PFSK-1 (cell line): ENCODE data around the gene PLCD1.

ENCODE experiments used
- FOXP2 ChIP-seq: optimal IDR thresholded peaks from 2 replicates; pipeline ENCODE3; 2011; ENCODE audit warnings: borderline replicate concordance, control low read depth, inconsistent platforms; ENCODE audit not compliant: insufficient read depth; ENCODE audit errors: extremely low read length, extremely low read depth
- POLR2AphosphoS5 ChIP-seq: IDR thresholded peaks from 2 replicates; pipeline ENCODE4 v1.6.1; 2012; ENCODE audit warnings: low read depth, mild to moderate bottlenecking, control low read depth, low read length, moderate library complexity
- SIN3A ChIP-seq: IDR thresholded peaks from 2 replicates; pipeline ENCODE4 v1.6.1; 2012; ENCODE audit warnings: mild to moderate bottlenecking, low read length, moderate library complexity, borderline replicate concordance; ENCODE audit not compliant: insufficient read depth
- TAF1 ChIP-seq: IDR thresholded peaks from 2 replicates; pipeline ENCODE4 v1.6.1; 2012; ENCODE audit warnings: low read length, control low read depth, borderline replicate concordance; ENCODE audit not compliant: insufficient read depth
- TF ChIP-seq, protein P1 (sequence below), 2 experiments: IDR thresholded peaks; 2 replicates each; pipeline versions ENCODE4 v1.6.1 to v1.8.0; 2011 to 2012; ENCODE audit warnings: low read depth in 2 of 2, low read length in 2 of 2, control low read depth in 1 of 2, inconsistent platforms in 1 of 2, mild to moderate bottlenecking in 1 of 2, moderate library complexity in 1 of 2; ENCODE audit not compliant: insufficient read depth in 1 of 2

Gene PLCD1

GRCh38 chr3:38006445-38006995, 22.9 kb downstream of the PLCD1 start:
- no peak for TF ChIP-seq POLR2AphosphoS5
- TF ChIP-seq, protein P1, sequence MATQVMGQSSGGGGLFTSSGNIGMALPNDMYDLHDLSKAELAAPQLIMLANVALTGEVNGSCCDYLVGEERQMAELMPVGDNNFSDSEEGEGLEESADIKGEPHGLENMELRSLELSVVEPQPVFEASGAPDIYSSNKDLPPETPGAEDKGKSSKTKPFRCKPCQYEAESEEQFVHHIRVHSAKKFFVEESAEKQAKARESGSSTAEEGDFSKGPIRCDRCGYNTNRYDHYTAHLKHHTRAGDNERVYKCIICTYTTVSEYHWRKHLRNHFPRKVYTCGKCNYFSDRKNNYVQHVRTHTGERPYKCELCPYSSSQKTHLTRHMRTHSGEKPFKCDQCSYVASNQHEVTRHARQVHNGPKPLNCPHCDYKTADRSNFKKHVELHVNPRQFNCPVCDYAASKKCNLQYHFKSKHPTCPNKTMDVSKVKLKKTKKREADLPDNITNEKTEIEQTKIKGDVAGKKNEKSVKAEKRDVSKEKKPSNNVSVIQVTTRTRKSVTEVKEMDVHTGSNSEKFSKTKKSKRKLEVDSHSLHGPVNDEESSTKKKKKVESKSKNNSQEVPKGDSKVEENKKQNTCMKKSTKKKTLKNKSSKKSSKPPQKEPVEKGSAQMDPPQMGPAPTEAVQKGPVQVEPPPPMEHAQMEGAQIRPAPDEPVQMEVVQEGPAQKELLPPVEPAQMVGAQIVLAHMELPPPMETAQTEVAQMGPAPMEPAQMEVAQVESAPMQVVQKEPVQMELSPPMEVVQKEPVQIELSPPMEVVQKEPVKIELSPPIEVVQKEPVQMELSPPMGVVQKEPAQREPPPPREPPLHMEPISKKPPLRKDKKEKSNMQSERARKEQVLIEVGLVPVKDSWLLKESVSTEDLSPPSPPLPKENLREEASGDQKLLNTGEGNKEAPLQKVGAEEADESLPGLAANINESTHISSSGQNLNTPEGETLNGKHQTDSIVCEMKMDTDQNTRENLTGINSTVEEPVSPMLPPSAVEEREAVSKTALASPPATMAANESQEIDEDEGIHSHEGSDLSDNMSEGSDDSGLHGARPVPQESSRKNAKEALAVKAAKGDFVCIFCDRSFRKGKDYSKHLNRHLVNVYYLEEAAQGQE (IDR thresholded peaks at IDR 0.05; ENCODE audit: insufficient read depth in 1 of 2, low read depth in 2 of 2, low read length in 2 of 2): no peak
- TF ChIP-seq SIN3A: no peak
- TF ChIP-seq TAF1: no peak
- TF ChIP-seq FOXP2: no peak

DNA sequence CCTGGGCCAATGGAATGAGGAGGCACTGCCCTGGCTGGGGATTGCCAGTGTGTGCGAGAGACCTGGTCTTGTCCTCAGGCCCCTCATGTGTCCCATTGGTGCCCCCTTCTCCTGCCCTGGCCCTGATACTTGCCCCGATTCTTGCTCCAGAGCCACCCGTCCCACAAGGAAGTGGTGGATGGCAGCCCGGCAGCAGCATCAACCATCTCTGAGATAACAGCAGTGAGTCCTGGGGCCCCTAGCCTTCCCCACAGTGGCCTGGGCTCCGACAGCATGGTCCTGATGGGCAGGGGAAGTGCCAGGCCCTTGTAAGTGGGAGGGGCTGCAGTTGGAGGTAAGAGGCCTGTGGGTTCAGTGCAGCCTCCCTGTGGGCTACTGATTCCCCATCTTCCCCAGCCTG, 23.4 kb downstream of the PLCD1 start:
- TF ChIP-seq, protein P1 (IDR thresholded peaks at IDR 0.05; ENCODE audit: insufficient read depth in 1 of 2, low read depth in 2 of 2, low read length in 2 of 2): no peak
- no peak for TF ChIP-seq TAF1
- no peak for TF ChIP-seq POLR2AphosphoS5
- no peak for TF ChIP-seq FOXP2
- no peak for TF ChIP-seq SIN3A

- TF ChIP-seq, protein P1 (IDR thresholded peaks at IDR 0.05; ENCODE audit: insufficient read depth in 1 of 2, low read depth in 2 of 2, low read length in 2 of 2): no peak
- TF ChIP-seq TAF1 (no peak), POLR2AphosphoS5 (no peak), FOXP2 (no peak), SIN3A (no peak)
Observed at GRCh38 chr3:38005076-38006020, 24.1 kb downstream of the PLCD1 start.

GRCh38 chr3:38004415-38005075, 24.9 kb downstream of the PLCD1 start:
- TF ChIP-seq TAF1 (no peak), SIN3A (no peak), POLR2AphosphoS5 (no peak), FOXP2 (no peak)
- TF ChIP-seq, protein P1 (IDR thresholded peaks at IDR 0.05; ENCODE audit: insufficient read depth in 1 of 2, low read depth in 2 of 2, low read length in 2 of 2): no peak
